Bladder microvascular endothelial cell (primary cell): Measurements from ENCODE around the gene HCAR3. TPM values are rescaled to one million over a fixed set of nuclear protein-coding genes. Genes with fewer than 3 reads are reported as not detected.

Experiments
- total RNA-seq: library from RNA; depleted of rRNA; stranded (reverse); fragments of >200 nt; gene quantifications from 2 replicates; pipeline ENCODE4 v1.2.3, GENCODE V29; 2014

The HCAR3 gene
- not detected in 2 replicates for total RNA-seq

DNA sequence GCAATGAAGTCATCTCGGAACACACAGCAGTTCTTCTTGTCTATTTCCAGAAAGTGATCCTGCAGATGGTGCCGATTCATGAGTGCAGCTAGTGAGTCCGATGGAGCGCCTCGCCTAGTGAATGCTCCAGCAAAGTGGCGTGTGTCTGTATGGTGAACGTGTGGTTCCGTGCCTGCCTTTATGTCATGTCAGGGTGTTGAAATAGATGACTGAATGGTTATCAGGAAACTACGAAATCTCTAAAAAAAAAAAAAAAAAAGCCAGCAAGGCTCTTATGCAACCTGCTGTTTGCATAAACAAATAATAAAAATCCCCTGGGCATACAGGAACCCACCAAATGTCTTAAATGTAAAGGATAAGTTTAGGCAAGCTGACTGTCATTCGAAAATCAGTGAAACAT is at the start of gene HCAR3:
Gene HCAR3, minus strand, starts transcription at position 154 of the 400 bp plus-strand sequence. Its CDS starts 74 bp downstream, at position 80.

GRCh38 chr12:122752464-122753318 is 36.1 kb upstream of the HCAR3 start, which contains the start of gene DENR:
Gene DENR (plus strand): TSS chr12:122752824. CDS start chr12:122753702, 878 bp downstream.

GRCh38 chr12:122730215-122731014 is 13.8 kb upstream of the HCAR3 start, which contains the start of gene HCAR1:
Gene HCAR1 (minus strand): TSS chr12:122730844. CDS start chr12:122730339, 505 bp downstream.

GRCh38 chr12:122702890-122703611 is 13.6 kb downstream of the HCAR3 start, which contains the start of gene HCAR2:
Gene HCAR2 (minus strand): TSS chr12:122703357. CDS start chr12:122703283, 74 bp downstream.

Other genes starting within 250 kb of the HCAR3 start
- gene ZCCHC8, start 215.9 kb downstream of the HCAR3 start, total RNA-seq = 10.0 and 20.6 TPM in 2 replicates
- gene RSRC2, start 189.9 kb downstream of the HCAR3 start, total RNA-seq = 33.8 and 70.3 TPM in 2 replicates
- gene KNTC1, start 189.6 kb downstream of the HCAR3 start, total RNA-seq = 24.1 and 34.0 TPM in 2 replicates
- gene HCAR2, start 13.5 kb downstream of the HCAR3 start, total RNA-seq = not detected in 2 replicates
- under 0.01 TPM in 1 of 2 replicates, not detected in the other for gene HCAR1, start 14.0 kb upstream of the HCAR3 start, total RNA-seq
- 20.9 and 33.1 TPM in 2 replicates for gene DENR, start 36.0 kb upstream of the HCAR3 start, total RNA-seq
- gene CCDC62, start 57.8 kb upstream of the HCAR3 start, total RNA-seq = 0.31 and 0.32 TPM in 2 replicates
- gene HIP1R, start 118.6 kb upstream of the HCAR3 start, total RNA-seq = 140 and 161 TPM in 2 replicates
- 12.1 and 20.4 TPM in 2 replicates for gene VPS37B, start 179.3 kb upstream of the HCAR3 start, total RNA-seq
- 9.1 and 12.8 TPM in 2 replicates for gene ABCB9, start 249.7 kb upstream of the HCAR3 start, total RNA-seq